H1 (cell line): Measurements from ENCODE around the gene SLC25A30. TPM values are rescaled to one million over a fixed set of nuclear protein-coding genes. Genes with fewer than 3 reads are reported as not detected.

Experiments used
- BCL11A ChIP-seq, 2 experiments: IDR thresholded peaks; one replicate each; pipeline ENCODE4 v1.6.1; 2011; ENCODE audit warnings: low read depth in 2 of 2, low read length in 2 of 2, mild to moderate bottlenecking in 2 of 2
- CBX5 ChIP-seq: fragments of 300-800, 300-1000 bp; sonication (generic); IDR thresholded peaks from 2 replicates; pipeline ENCODE4 v1.7.1; 2016; ENCODE audit warnings: antibody characterized with exemption, low read length, low read depth
- HDAC2 ChIP-seq, 2 experiments: fragments of 300-600 bp in 1 of 2; sonication (generic) in 1 of 2; IDR thresholded peaks; 2 replicates each; pipeline ENCODE4 v1.6.1; 2011 to 2012; ENCODE audit warnings: low read depth in 2 of 2, low read length in 2 of 2, mild to moderate bottlenecking in 2 of 2, moderate library complexity in 2 of 2, borderline replicate concordance in 1 of 2, inconsistent platforms in 1 of 2
- KDM4A ChIP-seq: IDR thresholded peaks from one replicate; pipeline ENCODE4 v1.7.1; 2012; ENCODE audit warnings: low read depth, mild to moderate bottlenecking, moderate library complexity, low read length, inconsistent platforms; ENCODE audit not compliant: severe bottlenecking
- SIRT6 ChIP-seq: IDR thresholded peaks from one replicate; pipeline ENCODE4 v1.7.1; 2012; ENCODE audit warnings: low read length, inconsistent platforms
- TEAD4 ChIP-seq: IDR thresholded peaks from 2 replicates; pipeline ENCODE4 v1.6.1; 2012; ENCODE audit warnings: low read depth, low read length, inconsistent platforms, mixed read lengths
- polyA plus RNA-seq, 7 experiments: library from polyadenylated mRNA; depleted of rRNA in 3 of 7; stranded (reverse) in 5 of 7; unstranded in 2 of 7; fragments of >200 nt in 5 of 7; fragments of 200-250 nt in 2 of 7; gene quantifications; 1 replicate in 5 of 7; 2 replicates in 1 of 7; 4 replicates in 1 of 7; pipeline versions ENCODE4 v1.2.1 to v1.2.3, GENCODE V29; 2011 to 2013; ENCODE audit warnings: missing spikeins in 2 of 7, mixed read lengths in 2 of 7
- total RNA-seq: library from RNA; stranded (reverse); fragmentation: NEBNext Ultra II Directional; extraction: Animal tissue kit (Norgen Biotek cat#: 25700); gene quantifications from 2 replicates; pipeline ENCODE4 v1.2.1, GENCODE V29; 2021

SLC25A30 gene
- total and polyA plus RNA-seq, 2 of the 8 experiments (the other 6 are each of a cell fraction or from before 2014, with no cell fraction given): 2.1 to 8.7 TPM

GRCh38 chr13:45436953-45437352, 18.8 kb upstream of the SLC25A30 start (continued):
- TF ChIP-seq HDAC2 (IDR thresholded peaks at IDR 0.05; ENCODE audit: borderline replicate concordance in 1 of 2, low read depth in 2 of 2, low read length in 2 of 2) (no peak), KDM4A (no peak), SIRT6 (no peak), TEAD4 (no peak), CBX5 (no peak), BCL11A (IDR thresholded peaks at IDR 0.05; ENCODE audit: low read depth in 2 of 2, low read length in 2 of 2) (no peak)
